ENCODE data around the gene ADPRH. TPM values are rescaled to one million over a fixed set of nuclear protein-coding genes. Genes with fewer than 3 reads are reported as not detected.
A peak's percentile ranks its signal among the peaks of the same experiment; 100 is the strongest.

ADPRH gene
- total RNA-seq, result 6.0 and 7.5 TPM in 2 replicates

- no peak for DNase-seq (ENCODE audit: low read depth)
- peak within 1 kb of the TSS; percentile 75 for H3K4me3 ChIP-seq (ENCODE audit: low read depth, low read length)
- TF ChIP-seq, protein P1, sequence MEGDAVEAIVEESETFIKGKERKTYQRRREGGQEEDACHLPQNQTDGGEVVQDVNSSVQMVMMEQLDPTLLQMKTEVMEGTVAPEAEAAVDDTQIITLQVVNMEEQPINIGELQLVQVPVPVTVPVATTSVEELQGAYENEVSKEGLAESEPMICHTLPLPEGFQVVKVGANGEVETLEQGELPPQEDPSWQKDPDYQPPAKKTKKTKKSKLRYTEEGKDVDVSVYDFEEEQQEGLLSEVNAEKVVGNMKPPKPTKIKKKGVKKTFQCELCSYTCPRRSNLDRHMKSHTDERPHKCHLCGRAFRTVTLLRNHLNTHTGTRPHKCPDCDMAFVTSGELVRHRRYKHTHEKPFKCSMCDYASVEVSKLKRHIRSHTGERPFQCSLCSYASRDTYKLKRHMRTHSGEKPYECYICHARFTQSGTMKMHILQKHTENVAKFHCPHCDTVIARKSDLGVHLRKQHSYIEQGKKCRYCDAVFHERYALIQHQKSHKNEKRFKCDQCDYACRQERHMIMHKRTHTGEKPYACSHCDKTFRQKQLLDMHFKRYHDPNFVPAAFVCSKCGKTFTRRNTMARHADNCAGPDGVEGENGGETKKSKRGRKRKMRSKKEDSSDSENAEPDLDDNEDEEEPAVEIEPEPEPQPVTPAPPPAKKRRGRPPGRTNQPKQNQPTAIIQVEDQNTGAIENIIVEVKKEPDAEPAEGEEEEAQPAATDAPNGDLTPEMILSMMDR (conservative IDR thresholded peaks at IDR 0.05; ENCODE audit: low read depth, low read length), result no peak
These were observed at the start of gene ADPRH for GRCh38 chr3:119579366-119580066. ADPRH (plus strand) TSS chr3:119579492; CDS start chr3:119582170, 2,678 bp downstream.

DNA sequence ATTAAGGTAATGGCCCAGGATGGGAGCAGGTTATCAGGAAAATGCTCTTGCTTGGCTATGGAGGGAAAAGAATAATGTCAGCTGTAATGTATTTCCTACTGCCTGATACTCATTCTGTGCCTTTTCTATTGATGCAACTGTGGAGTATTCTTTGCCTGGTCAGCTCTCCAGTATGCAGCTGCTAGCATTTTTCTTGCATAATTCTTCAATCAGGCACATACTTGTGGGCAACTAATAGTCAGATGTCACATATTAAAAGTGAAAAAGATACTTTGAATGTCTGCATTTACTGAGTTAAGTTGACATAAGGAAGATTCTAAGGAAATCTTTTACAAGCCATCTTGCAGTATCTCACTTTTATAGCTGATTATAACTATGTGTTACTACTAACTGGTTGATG is 49.4 kb upstream of the ADPRH start:
- peak; percentile 10 for DNase-seq (ENCODE audit: low read depth)
- H3K4me3 ChIP-seq (ENCODE audit: low read depth, low read length), result no peak overlapping the region
- TF ChIP-seq, protein P1 (conservative IDR thresholded peaks at IDR 0.05; ENCODE audit: low read depth, low read length), result no peak

DNA sequence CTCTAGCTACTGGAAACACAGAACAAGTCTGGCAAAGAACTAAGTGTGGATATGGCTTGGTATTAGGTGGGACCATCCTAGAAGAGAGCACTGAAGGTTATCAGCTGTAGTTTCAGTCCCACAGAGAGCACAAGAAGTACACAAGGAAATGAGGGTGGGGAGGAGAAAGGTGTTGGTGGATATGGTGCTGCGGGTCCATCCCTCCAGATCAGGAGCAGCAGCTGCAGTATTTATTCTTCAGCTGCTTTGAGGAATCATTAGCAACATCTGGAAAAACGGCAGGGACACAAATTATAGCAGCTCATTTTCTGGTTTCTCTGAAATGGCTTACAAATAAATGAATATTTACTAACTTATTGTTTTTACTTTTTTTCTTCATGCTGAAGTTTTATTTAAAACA is 48.8 kb upstream of the ADPRH start:
- no peak for DNase-seq (ENCODE audit: low read depth)
- TF ChIP-seq, protein P1 (conservative IDR thresholded peaks at IDR 0.05; ENCODE audit: low read depth, low read length), result no peak
- no peak overlapping the region for H3K4me3 ChIP-seq (ENCODE audit: low read depth, low read length)

GRCh38 chr3:119531151-119531550 is 48.1 kb upstream of the ADPRH start:
- DNase-seq (ENCODE audit: low read depth), result no peak
- TF ChIP-seq, protein P1 (conservative IDR thresholded peaks at IDR 0.05; ENCODE audit: low read depth, low read length), result no peak
- H3K4me3 ChIP-seq (ENCODE audit: low read depth, low read length), result no peak overlapping the region

DNA sequence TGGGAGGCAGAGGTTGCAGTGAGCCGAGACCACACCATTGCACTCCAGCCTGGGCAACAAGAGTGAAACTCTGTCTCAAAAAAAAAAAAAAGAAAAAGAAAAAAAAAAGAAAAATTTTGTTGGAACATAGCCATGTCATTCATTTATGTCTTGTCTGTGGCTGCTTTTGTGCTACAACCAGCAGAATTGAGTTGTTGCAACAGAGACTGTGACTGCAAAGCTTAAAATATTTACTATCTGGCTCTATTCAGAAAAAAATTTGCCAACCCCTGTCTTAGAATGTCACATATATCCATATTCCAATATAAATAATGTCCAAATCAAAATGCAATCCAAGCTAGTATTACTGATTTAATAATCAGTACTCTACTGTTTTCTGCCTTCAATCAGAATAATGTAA is 45.0 kb upstream of the ADPRH start:
- TF ChIP-seq, protein P1 (conservative IDR thresholded peaks at IDR 0.05; ENCODE audit: low read depth, low read length), result no peak
- no peak overlapping the region for H3K4me3 ChIP-seq (ENCODE audit: low read depth, low read length)
- no peak for DNase-seq (ENCODE audit: low read depth)

DNA sequence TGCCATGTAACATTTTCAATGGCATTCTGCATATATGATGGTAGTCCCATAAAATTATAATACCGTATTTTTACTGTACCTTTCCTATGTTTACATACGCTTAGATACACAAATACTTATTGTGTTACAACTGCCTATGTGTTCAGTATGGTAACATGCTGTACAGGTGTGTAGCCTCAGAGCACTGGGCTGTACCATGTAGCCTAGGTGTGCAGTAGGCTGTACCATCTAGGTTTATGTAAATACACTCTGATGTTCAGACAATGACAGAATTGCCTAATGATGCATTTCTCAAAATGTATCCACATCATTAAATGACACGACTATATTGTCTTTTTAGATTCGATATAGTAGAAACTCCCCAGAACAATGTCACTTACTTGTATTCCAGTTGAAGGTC is 42.5 kb upstream of the ADPRH start:
- DNase-seq (ENCODE audit: low read depth), result no peak
- TF ChIP-seq, protein P1 (conservative IDR thresholded peaks at IDR 0.05; ENCODE audit: low read depth, low read length), result no peak
- H3K4me3 ChIP-seq (ENCODE audit: low read depth, low read length), result no peak overlapping the region

DNA sequence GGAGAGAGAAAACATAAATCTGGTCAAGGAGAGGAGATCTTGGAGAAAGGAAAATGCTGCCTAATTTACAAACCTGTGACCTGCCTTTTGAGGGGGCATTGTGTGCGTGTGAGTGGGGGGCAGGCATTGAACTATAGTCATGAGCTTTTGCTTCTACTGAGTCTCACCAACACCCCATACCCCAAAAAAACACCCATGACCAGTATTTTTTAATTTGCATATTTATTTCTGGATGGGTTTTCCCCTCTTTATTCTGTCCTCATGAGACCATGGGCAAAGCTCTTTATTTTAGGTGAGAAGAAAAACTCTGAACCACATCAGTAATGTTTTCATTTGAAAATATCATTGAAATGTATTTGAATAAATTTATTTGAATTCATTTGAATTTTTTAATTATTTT is 40.5 kb upstream of the ADPRH start:
- no peak overlapping the region for H3K4me3 ChIP-seq (ENCODE audit: low read depth, low read length)
- TF ChIP-seq, protein P1 (conservative IDR thresholded peaks at IDR 0.05; ENCODE audit: low read depth, low read length), result no peak
- no peak for DNase-seq (ENCODE audit: low read depth)
